Activated naive CD4-positive, alpha-beta T cell treated with anti-CD3 and anti-CD28 coated beads, Interleukin-2, amount 10 ng/mL, durations not matched to agents 7 days and 5 days (primary cell): ENCODE measurements around the gene GPC3.

Experiments used
- CTCF ChIA-PET: fragments of 350-600 bp; sonication (Branson Sonifier 250); formaldehyde crosslinking; loops from one replicate; lab custom pipeline; 2021; ENCODE audit warnings: antibody characterized with exemption; lab: Charles Lee
- DNase-seq: peaks from one replicate; pipeline ENCODE4 v3.0.0-alpha.2; 2020
- H3K27ac Mint-ChIP-seq: one replicate; pipeline ENCODE4 v1.8.0; 2021; ENCODE audit warnings: mild to moderate bottlenecking, moderate library complexity, mixed read lengths
- H3K27me3 Mint-ChIP-seq: one replicate; pipeline ENCODE4 v1.8.0; 2021; ENCODE audit warnings: mild to moderate bottlenecking, mixed read lengths
- H3K36me3 Mint-ChIP-seq: one replicate; pipeline ENCODE4 v1.8.0; 2021; ENCODE audit warnings: mixed read lengths
- H3K4me1 Mint-ChIP-seq: one replicate; pipeline ENCODE4 v1.8.0; 2021; ENCODE audit warnings: mixed read lengths
- H3K4me3 Mint-ChIP-seq: one replicate; pipeline ENCODE4 v1.8.0; 2021; ENCODE audit warnings: mild to moderate bottlenecking, moderate library complexity, mixed read lengths
- H3K9me3 Mint-ChIP-seq: one replicate; pipeline ENCODE4 v1.8.0; 2021; ENCODE audit warnings: mixed read lengths

Gene GPC3

DNA sequence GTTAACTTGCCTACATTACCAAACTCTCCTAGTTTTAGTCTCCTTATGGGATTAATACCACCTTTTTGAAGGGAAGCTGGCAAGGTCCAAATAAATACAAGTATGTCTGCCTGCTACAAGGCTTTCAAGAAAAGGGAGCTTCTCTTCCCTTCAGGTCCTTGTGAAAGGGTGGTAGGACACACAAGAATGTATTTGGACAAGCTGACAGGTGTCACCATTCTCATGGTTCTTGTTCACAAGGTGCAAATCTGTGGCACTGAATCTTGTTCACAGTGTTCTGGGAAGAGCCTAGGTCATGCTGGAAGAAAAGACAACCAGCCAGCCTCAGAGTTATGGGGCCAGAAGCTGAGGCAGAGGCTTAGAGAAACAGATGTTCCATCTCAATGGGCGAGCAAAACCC lies 41.9 kb downstream of the GPC3 start:
- CTCF ChIA-PET: no interaction called here
- H3K4me1 Mint-ChIP-seq: no peaks in the 10 kb centered on the region
- no peaks in the 10 kb centered on the region for H3K36me3 Mint-ChIP-seq
- H3K4me3 Mint-ChIP-seq: no peak overlapping the region
- no peaks in the 10 kb centered on the region for H3K9me3 Mint-ChIP-seq
- no peak for DNase-seq
- no peaks in the 10 kb centered on the region for H3K27me3 Mint-ChIP-seq
- no peak overlapping the region for H3K27ac Mint-ChIP-seq

GRCh38 chrX:133939655-133940302 lies 45.6 kb downstream of the GPC3 start:
- no peak overlapping the region for H3K4me3 Mint-ChIP-seq
- no peaks in the 10 kb centered on the region for H3K27me3 Mint-ChIP-seq
- DNase-seq: no peak
- H3K36me3 Mint-ChIP-seq: no peaks in the 10 kb centered on the region
- CTCF ChIA-PET: no interaction called here
- H3K9me3 Mint-ChIP-seq: no peaks in the 10 kb centered on the region
- no peak overlapping the region for H3K27ac Mint-ChIP-seq
- H3K4me1 Mint-ChIP-seq: no peaks in the 10 kb centered on the region

GRCh38 chrX:133938530-133938929 lies 46.9 kb downstream of the GPC3 start:
- no peak for DNase-seq
- no peaks in the 10 kb centered on the region for H3K27me3 Mint-ChIP-seq
- no peak overlapping the region for H3K4me3 Mint-ChIP-seq
- H3K9me3 Mint-ChIP-seq: no peaks in the 10 kb centered on the region
- H3K27ac Mint-ChIP-seq: no peak overlapping the region
- H3K4me1 Mint-ChIP-seq: no peaks in the 10 kb centered on the region
- H3K36me3 Mint-ChIP-seq: no peaks in the 10 kb centered on the region
- CTCF ChIA-PET: no interaction called here

GRCh38 chrX:133937022-133937421 lies 48.4 kb downstream of the GPC3 start:
- H3K27me3 Mint-ChIP-seq: no peaks in the 10 kb centered on the region
- no peak for DNase-seq
- H3K4me3 Mint-ChIP-seq: no peak overlapping the region
- no peak overlapping the region for H3K27ac Mint-ChIP-seq
- CTCF ChIA-PET: interaction anchor here (1.2 kb wide), 1 partner anchor 11 kb away, joined by 3 read pairs; no protein-coding TSS in a partner anchor
- no peaks in the 10 kb centered on the region for H3K36me3 Mint-ChIP-seq
- no peaks in the 10 kb centered on the region for H3K4me1 Mint-ChIP-seq
- H3K9me3 Mint-ChIP-seq: no peaks in the 10 kb centered on the region

- CTCF ChIA-PET: no interaction called here
- Mint-ChIP-seq H3K4me1 (no peaks in the 10 kb centered on the region), H3K4me3 (no peak overlapping the region), H3K27me3 (no peaks in the 10 kb centered on the region), H3K9me3 (no peaks in the 10 kb centered on the region), H3K36me3 (no peaks in the 10 kb centered on the region), H3K27ac (no peak overlapping the region)
- DNase-seq: no peak
These were observed 50.3 kb downstream of the GPC3 start for GRCh38 chrX:133935076-133935475.

- DNase-seq: no peak
- CTCF ChIA-PET: interaction anchor here (0.7 kb wide), 1 partner anchor 17 kb away, joined by 3 read pairs; no protein-coding TSS in a partner anchor
- Mint-ChIP-seq H3K4me1 (no peaks in the 10 kb centered on the region), H3K9me3 (no peaks in the 10 kb centered on the region), H3K27me3 (no peaks in the 10 kb centered on the region), H3K27ac (no peak overlapping the region), H3K36me3 (no peaks in the 10 kb centered on the region), H3K4me3 (no peak overlapping the region)
These were observed 52.1 kb downstream of the GPC3 start for GRCh38 chrX:133933316-133933715.

GRCh38 chrX:133929836-133930464 lies 55.4 kb downstream of the GPC3 start:
- Mint-ChIP-seq H3K9me3 (no peaks in the 10 kb centered on the region), H3K27me3 (no peaks in the 10 kb centered on the region), H3K36me3 (no peaks in the 10 kb centered on the region), H3K4me1 (no peaks in the 10 kb centered on the region), H3K4me3 (no peak overlapping the region), H3K27ac (no peak overlapping the region)
- CTCF ChIA-PET: no interaction called here
- no peak for DNase-seq

GRCh38 chrX:133928365-133928764 lies 57.0 kb downstream of the GPC3 start:
- no peak overlapping the region for H3K27ac Mint-ChIP-seq
- H3K36me3 Mint-ChIP-seq: no peaks in the 10 kb centered on the region
- no peak overlapping the region for H3K4me3 Mint-ChIP-seq
- CTCF ChIA-PET: no interaction called here
- DNase-seq: no peak
- H3K9me3 Mint-ChIP-seq: no peaks in the 10 kb centered on the region
- peaks cover 7% of the 10 kb centered on the region for H3K4me1 Mint-ChIP-seq
- H3K27me3 Mint-ChIP-seq: no peaks in the 10 kb centered on the region

GRCh38 chrX:133926809-133927208 lies 58.6 kb downstream of the GPC3 start:
- Mint-ChIP-seq H3K36me3 (no peaks in the 10 kb centered on the region), H3K27me3 (no peaks in the 10 kb centered on the region), H3K9me3 (no peaks in the 10 kb centered on the region), H3K4me3 (no peak overlapping the region), H3K4me1 (peaks cover 23% of the 10 kb centered on the region), H3K27ac (no peak overlapping the region)
- DNase-seq: no peak
- CTCF ChIA-PET: interaction anchor here (1.1 kb wide), 2 partner anchors 10 to 450 kb away, joined by 3 read pairs; no protein-coding TSS in a partner anchor

- Mint-ChIP-seq H3K27me3 (no peaks in the 10 kb centered on the region), H3K9me3 (no peaks in the 10 kb centered on the region), H3K27ac (no peak overlapping the region), H3K4me3 (no peak overlapping the region), H3K4me1 (peaks cover 26% of the 10 kb centered on the region), H3K36me3 (no peaks in the 10 kb centered on the region)
- DNase-seq: no peak
- CTCF ChIA-PET: interaction anchor here (1.1 kb wide), 2 partner anchors 10 to 451 kb away, joined by 3 read pairs; no protein-coding TSS in a partner anchor
These were observed 59.3 kb downstream of the GPC3 start for GRCh38 chrX:133926099-133926498.

GRCh38 chrX:133924548-133924947 lies 60.8 kb downstream of the GPC3 start:
- Mint-ChIP-seq H3K9me3 (no peaks in the 10 kb centered on the region), H3K27ac (no peak overlapping the region), H3K4me3 (no peak overlapping the region), H3K4me1 (peaks cover 26% of the 10 kb centered on the region), H3K27me3 (no peaks in the 10 kb centered on the region), H3K36me3 (no peaks in the 10 kb centered on the region)
- CTCF ChIA-PET: no interaction called here
- no peak for DNase-seq

GRCh38 chrX:133923548-133923947 lies 61.8 kb downstream of the GPC3 start:
- no peaks in the 10 kb centered on the region for H3K36me3 Mint-ChIP-seq
- peak overlapping the region; percentile 87 for H3K27ac Mint-ChIP-seq
- no peaks in the 10 kb centered on the region for H3K9me3 Mint-ChIP-seq
- H3K4me1 Mint-ChIP-seq: peaks cover 26% of the 10 kb centered on the region
- no peak for DNase-seq
- H3K4me3 Mint-ChIP-seq: no peak overlapping the region
- no peaks in the 10 kb centered on the region for H3K27me3 Mint-ChIP-seq
- CTCF ChIA-PET: interaction anchor here (1.2 kb wide), 2 partner anchors 85 to 263 kb away, joined by 3 read pairs; no protein-coding TSS in a partner anchor

DNA sequence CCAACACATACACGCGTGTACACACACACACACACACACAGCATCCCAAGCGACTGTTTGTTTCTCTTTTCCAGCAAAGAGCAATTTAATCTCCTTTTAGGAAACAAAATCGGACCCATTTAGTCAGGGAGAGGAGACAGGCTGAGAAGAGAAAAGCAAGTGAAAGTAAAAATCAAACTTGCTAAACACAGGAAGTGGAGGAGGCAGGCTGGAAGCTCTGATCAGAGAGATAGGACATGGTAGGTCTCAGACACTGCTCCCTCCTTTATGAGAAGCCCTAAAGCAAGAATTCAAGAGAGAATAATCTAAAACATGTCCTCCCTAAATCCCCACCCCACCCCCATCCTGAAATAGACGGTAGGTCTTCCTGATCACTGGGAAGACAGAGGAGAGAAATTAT lies 62.3 kb downstream of the GPC3 start:
- DNase-seq: peak; percentile 34
- peak overlapping the region; percentile 87 for H3K27ac Mint-ChIP-seq
- peaks cover 26% of the 10 kb centered on the region for H3K4me1 Mint-ChIP-seq
- CTCF ChIA-PET: interaction anchor here (1.2 to 1.3 kb wide), 4 partner anchors 84 to 472 kb away, joined by 3 to 7 read pairs (median 3); no protein-coding TSS in a partner anchor
- H3K27me3 Mint-ChIP-seq: no peaks in the 10 kb centered on the region
- H3K4me3 Mint-ChIP-seq: peak overlapping the region; percentile 60
- no peaks in the 10 kb centered on the region for H3K9me3 Mint-ChIP-seq
- H3K36me3 Mint-ChIP-seq: no peaks in the 10 kb centered on the region

GRCh38 chrX:133922390-133922771 lies 63.0 kb downstream of the GPC3 start:
- Mint-ChIP-seq H3K4me1 (peaks cover 26% of the 10 kb centered on the region), H3K27me3 (no peaks in the 10 kb centered on the region), H3K9me3 (no peaks in the 10 kb centered on the region), H3K4me3 (peak overlapping the region; percentile 60), H3K27ac (peak overlapping the region; percentile 87), H3K36me3 (no peaks in the 10 kb centered on the region)
- DNase-seq: no peak
- CTCF ChIA-PET: interaction anchor here (0.7 to 2.8 kb wide), 7 partner anchors 12 to 473 kb away, joined by 3 to 20 read pairs (median 4); no protein-coding TSS in a partner anchor
